Mesothelial cell of epicardium (in vitro differentiated cells): Measurements from ENCODE around the gene FBRSL1. TPM values are rescaled to one million over a fixed set of nuclear protein-coding genes. Genes with fewer than 3 reads are reported as not detected.

Source experiments
- DNase-seq, 2 experiments: peaks; one replicate each; pipeline ENCODE4 v3.0.0; 2021; ENCODE audit warnings: low spot score in 2 of 2; ENCODE audit not compliant: unreplicated experiment in 2 of 2
- H3K27ac Mint-ChIP-seq: 2 replicates; pipeline ENCODE4 v1.8.0; 2021; ENCODE audit warnings: mixed read lengths
- H3K27me3 Mint-ChIP-seq: 2 replicates; pipeline ENCODE4 v1.8.0; 2021; ENCODE audit warnings: low read depth, mixed read lengths
- H3K36me3 Mint-ChIP-seq: 2 replicates; pipeline ENCODE4 v1.8.0; 2021; ENCODE audit warnings: mixed read lengths
- H3K4me1 Mint-ChIP-seq: 2 replicates; pipeline ENCODE4 v1.8.0; 2021; ENCODE audit warnings: mixed read lengths
- H3K4me3 Mint-ChIP-seq: 2 replicates; pipeline ENCODE4 v1.8.0; 2021; ENCODE audit warnings: mild to moderate bottlenecking, moderate library complexity, mixed read lengths
- H3K9me3 Mint-ChIP-seq: 2 replicates; pipeline ENCODE4 v1.8.0; 2021; ENCODE audit warnings: mixed read lengths
- total RNA-seq: library from RNA; stranded (reverse); gene quantifications from 3 replicates; pipeline ENCODE4 v1.2.1, GENCODE V29; 2021
- TF ChIP-seq, protein P1 (sequence below): fragments of 200-600 bp; sonication (generic); IDR thresholded peaks from one replicate; pipeline ENCODE4 v1.5.0; 2021; ENCODE audit warnings: antibody characterized with exemption; ENCODE audit not compliant: unreplicated experiment

FBRSL1 gene
- total RNA-seq, 1 donor from 2014 or later = 115 TPM

DNA sequence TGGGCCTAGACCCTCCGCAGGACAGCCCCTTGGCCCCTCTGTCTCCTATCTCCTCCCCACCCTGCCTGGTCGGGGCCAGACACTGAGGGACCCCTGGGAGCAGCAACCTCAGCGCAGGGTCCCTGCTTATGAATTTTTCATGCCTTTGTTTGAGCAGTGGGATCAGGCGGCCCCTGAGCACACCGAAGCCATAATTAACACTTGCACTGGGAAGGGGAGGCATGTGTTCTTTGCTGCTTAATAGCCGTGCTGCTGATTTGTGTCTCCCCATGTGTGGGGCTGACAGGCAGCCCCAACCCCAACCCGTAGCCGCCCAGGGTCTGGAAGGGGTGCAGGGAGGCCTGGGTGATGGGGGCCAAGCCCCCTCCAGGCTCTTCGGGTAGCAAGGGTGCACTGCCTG is 52.7 kb downstream of the FBRSL1 start:
- TF ChIP-seq, protein P1, sequence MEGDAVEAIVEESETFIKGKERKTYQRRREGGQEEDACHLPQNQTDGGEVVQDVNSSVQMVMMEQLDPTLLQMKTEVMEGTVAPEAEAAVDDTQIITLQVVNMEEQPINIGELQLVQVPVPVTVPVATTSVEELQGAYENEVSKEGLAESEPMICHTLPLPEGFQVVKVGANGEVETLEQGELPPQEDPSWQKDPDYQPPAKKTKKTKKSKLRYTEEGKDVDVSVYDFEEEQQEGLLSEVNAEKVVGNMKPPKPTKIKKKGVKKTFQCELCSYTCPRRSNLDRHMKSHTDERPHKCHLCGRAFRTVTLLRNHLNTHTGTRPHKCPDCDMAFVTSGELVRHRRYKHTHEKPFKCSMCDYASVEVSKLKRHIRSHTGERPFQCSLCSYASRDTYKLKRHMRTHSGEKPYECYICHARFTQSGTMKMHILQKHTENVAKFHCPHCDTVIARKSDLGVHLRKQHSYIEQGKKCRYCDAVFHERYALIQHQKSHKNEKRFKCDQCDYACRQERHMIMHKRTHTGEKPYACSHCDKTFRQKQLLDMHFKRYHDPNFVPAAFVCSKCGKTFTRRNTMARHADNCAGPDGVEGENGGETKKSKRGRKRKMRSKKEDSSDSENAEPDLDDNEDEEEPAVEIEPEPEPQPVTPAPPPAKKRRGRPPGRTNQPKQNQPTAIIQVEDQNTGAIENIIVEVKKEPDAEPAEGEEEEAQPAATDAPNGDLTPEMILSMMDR = no peak
- Mint-ChIP-seq H3K27me3 (peaks cover 4% of the 10 kb centered on the region), H3K4me1 (no peaks in the 10 kb centered on the region), H3K4me3 (no peak overlapping the region), H3K27ac (no peak overlapping the region), H3K9me3 (no peaks in the 10 kb centered on the region), H3K36me3 (no peaks in the 10 kb centered on the region)
- DNase-seq = no peak

DNA sequence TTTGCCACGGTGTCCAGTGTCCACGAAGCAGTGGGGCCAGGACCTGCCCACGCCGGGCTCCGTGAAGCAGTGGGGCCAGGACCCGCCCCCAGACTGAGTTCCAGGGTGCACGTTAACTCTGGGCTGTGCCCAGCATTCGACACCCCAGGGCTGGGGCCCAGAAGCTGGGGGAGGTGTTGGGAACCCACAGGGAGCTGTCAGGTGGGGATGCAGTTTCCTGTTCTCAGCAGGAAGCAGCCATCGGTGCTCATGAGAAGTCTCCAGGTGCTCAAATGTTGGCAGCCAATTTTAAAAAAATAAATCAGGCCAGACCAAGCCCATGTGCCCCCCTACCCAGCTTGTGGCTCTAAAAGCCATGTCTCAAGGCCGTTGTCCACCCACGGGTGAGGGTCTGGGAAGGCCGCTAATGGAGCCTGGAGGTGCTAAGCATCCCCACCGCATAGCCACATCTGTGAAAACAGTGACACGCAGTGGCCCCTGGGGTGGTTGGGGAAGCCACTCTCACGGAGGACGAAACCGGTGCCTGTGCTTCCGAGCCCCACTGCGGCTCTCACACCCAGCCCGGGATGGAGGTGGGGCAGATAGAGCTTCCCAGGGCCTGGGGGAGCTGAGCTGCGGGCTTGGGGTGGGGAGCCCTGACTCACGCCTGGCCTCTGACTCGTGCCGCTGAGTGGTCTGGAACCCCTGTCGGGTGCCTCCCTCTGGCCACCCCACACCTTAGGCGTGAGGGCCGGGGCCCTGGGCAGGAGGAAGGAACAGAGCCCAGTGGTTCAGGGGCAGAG is 53.5 kb downstream of the FBRSL1 start:
- TF ChIP-seq, protein P1 = no peak
- H3K27ac Mint-ChIP-seq = no peak overlapping the region
- no peak for DNase-seq
- peaks cover 4% of the 10 kb centered on the region for H3K27me3 Mint-ChIP-seq
- no peaks in the 10 kb centered on the region for H3K4me1 Mint-ChIP-seq
- H3K36me3 Mint-ChIP-seq = no peaks in the 10 kb centered on the region
- no peak overlapping the region for H3K4me3 Mint-ChIP-seq
- H3K9me3 Mint-ChIP-seq = no peaks in the 10 kb centered on the region

DNA sequence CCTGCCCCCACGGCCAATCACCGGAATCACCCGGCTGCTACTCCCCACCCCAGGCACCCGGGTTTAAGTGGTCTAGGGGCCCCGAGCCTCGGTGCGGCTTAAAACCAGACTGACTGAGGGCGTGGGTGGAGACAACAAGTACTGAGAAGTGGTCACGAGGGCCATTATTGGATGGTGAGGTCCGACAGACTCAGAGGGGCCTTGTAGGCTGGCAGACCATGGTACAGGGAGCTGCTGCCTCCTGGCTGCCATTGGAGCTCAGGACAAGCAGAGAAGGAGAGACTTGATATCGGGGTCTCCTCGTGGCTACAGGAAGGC is 54.1 kb downstream of the FBRSL1 start:
- no peak overlapping the region for H3K4me3 Mint-ChIP-seq
- DNase-seq = no peak
- TF ChIP-seq, protein P1 = no peak
- no peaks in the 10 kb centered on the region for H3K4me1 Mint-ChIP-seq
- no peak overlapping the region for H3K27ac Mint-ChIP-seq
- H3K36me3 Mint-ChIP-seq = no peaks in the 10 kb centered on the region
- peaks cover 4% of the 10 kb centered on the region for H3K27me3 Mint-ChIP-seq
- H3K9me3 Mint-ChIP-seq = no peaks in the 10 kb centered on the region

DNA sequence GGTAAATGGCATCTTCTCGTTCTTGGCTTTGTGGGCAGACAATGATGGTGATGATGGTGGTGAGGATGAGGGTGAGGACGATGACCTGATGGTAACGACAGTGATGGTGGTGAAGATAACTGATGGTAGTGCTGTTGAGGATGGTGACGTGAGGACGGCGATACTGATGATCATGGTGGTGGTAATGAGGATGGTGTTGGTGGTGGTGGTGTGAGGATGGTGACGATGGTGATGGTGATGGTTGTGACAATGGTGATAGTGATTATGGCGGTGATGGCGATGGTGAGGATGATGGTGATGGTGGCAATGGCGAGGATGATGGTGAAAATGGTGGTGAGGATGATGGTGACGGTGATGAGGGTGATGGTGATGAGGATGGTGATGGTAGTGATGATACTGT is 54.5 kb downstream of the FBRSL1 start:
- Mint-ChIP-seq H3K27me3 (peaks cover 6% of the 10 kb centered on the region), H3K4me3 (no peak overlapping the region), H3K27ac (no peak overlapping the region), H3K36me3 (no peaks in the 10 kb centered on the region), H3K4me1 (no peaks in the 10 kb centered on the region), H3K9me3 (no peaks in the 10 kb centered on the region)
- TF ChIP-seq, protein P1 = no peak
- no peak for DNase-seq

DNA sequence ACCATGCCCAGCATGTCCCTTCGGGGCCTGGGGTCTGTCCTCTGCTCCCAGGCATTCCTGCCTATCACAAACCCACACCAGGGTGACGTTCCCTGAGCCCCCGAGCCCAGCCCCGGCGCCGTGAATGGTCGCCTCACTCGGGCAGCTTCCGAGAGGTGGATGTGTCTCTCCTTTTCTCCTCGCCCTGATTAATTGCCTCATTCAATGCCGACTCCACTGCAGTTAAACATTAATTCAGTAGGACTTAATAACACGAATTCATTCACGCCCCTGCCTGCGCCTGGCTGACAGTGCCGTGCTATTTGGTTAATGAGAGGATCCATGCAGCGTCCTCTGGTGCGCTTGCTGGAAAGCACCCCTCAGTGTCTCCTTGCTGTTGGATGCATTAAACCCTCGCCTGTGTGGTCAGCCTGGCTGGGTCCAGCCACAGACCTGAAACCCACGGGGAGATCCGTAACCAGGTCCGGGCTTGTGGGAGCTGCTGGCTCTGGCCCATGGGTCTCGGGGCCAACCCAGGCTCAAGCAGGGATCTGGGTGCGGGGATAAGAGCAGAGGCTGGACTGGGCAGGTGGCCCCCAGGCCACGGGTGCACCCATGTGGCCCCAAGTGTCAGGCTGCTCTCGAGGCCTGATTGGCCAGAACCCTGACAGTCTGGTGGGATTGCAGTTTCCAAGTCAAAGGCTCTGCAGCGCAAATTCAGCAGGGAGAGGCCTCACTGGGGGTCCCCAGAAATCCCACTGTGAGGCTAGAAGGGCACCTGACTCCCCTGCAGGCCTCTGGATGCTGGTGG is 55.4 kb downstream of the FBRSL1 start:
- peaks cover 8% of the 10 kb centered on the region for H3K4me1 Mint-ChIP-seq
- H3K4me3 Mint-ChIP-seq = no peak overlapping the region
- TF ChIP-seq, protein P1 = no peak
- peaks cover 14% of the 10 kb centered on the region for H3K27me3 Mint-ChIP-seq
- H3K36me3 Mint-ChIP-seq = no peaks in the 10 kb centered on the region
- H3K27ac Mint-ChIP-seq = no peak overlapping the region
- no peak for DNase-seq
- H3K9me3 Mint-ChIP-seq = no peaks in the 10 kb centered on the region
